Stomach smooth muscle (tissue), 2 donors: ENCODE data around the gene LMNTD2.

Source experiments
- H3K27ac ChIP-seq: one replicate; pipeline ENCODE4 v1.7.0; 2013; ENCODE audit warnings: mild to moderate bottlenecking, low read length, inconsistent platforms
- H3K27me3 ChIP-seq, 2 donors: one replicate each; pipeline ENCODE4 v1.7.0; 2013; ENCODE audit warnings: low read length in 2 of 2; ENCODE audit not compliant: insufficient read depth in 2 of 2, control insufficient read depth in 1 of 2
- H3K36me3 ChIP-seq, 2 donors: one replicate each; pipeline ENCODE4 v1.7.0; 2013; ENCODE audit warnings: low read length in 2 of 2; ENCODE audit not compliant: control insufficient read depth in 2 of 2, insufficient read depth in 2 of 2
- H3K4me1 ChIP-seq: one replicate; pipeline ENCODE4 v1.7.0; 2013; ENCODE audit warnings: low read length; ENCODE audit not compliant: control insufficient read depth, insufficient read depth
- H3K4me3 ChIP-seq, 2 donors: one replicate each; pipeline ENCODE4 v1.7.0; 2013; ENCODE audit warnings: low read length in 2 of 2
- H3K9ac ChIP-seq, 2 donors: one replicate each; pipeline ENCODE4 v1.7.0; 2013; ENCODE audit warnings: low read length in 2 of 2, mild to moderate bottlenecking in 1 of 2
- H3K9me3 ChIP-seq, 2 donors: one replicate each; pipeline ENCODE4 v1.7.0; 2013; ENCODE audit warnings: low read length in 2 of 2; ENCODE audit not compliant: control insufficient read depth in 2 of 2
- donor health status: healthy.
- donor health status: Pancreatic carcinoma.

Gene LMNTD2

DNA sequence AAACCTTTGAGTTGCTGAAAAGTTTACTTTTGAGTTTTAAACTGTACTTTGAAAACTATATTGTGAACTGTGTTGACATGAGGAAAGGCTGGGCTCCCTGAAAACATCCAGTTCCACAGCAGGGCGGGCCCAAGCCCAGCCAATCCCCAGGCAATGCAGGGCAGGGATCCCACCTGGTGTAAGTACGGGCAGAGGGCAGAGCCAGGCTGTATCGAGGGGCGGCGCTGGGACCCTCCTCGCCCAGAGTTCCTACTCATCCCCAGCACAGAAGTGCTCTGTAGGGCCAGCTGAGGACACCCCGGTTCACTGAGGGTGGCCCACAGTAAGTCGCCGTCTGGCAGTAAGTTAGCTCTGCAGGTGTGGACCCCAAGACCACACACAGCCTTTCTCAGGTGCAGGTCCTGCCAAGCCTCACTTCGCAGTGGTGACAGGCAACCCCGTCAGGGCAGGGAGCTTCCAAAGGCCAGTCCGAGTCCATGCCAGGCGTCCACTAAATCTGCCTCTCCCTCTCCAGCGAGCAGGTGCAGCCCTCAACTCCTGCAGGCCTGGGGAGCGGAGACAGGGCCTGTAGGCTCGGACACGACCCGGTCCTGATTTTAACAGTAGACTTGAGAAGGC is 6.6 kb upstream of the LMNTD2 start:
- H3K27ac ChIP-seq = no peak overlapping the region
- no peaks in the 10 kb centered on the region for H3K36me3 ChIP-seq
- H3K9ac ChIP-seq = no peak overlapping the region
- H3K27me3 ChIP-seq = no peaks in the 10 kb centered on the region
- H3K9me3 ChIP-seq = no peaks in the 10 kb centered on the region
- peaks cover 20% of the 10 kb centered on the region for H3K4me1 ChIP-seq
- peak overlapping the region in 1 of 2 donors; percentile 73 for H3K4me3 ChIP-seq

DNA sequence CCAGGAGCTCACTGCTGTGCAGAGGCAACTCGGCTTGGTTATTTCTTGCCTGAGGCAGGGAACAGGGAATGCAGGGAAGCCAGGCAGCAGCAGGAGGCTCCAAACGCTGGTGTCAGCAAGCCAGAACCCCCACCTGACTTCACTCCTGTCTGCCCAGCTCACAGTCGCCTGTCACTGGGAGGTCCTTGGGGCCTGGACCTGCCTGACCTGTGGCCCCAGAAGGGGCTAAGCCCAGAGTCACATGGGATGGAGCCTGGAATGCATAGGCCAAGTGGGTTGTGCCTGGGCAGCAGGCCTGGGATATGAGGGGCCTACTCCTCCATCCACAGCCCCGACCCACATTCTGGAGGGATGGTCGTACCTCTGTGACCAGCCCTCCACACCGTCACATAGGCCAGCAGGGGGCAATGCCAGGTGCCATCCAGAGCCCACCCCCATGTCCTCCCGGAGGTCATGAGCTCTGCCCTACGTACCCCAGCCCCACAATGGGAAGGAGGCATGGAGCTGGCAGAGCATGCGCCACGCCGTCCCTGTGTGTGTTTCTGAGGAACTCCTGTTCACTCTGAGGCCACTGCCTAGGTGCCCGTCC is 5.5 kb upstream of the LMNTD2 start:
- Histone ChIP-seq H3K27ac (no peak overlapping the region), H3K4me1 (peaks cover 25% of the 10 kb centered on the region), H3K9me3 (no peaks in the 10 kb centered on the region), H3K4me3 (no peak overlapping the region), H3K36me3 (no peaks in the 10 kb centered on the region), H3K9ac (no peak overlapping the region), H3K27me3 (no peaks in the 10 kb centered on the region)

DNA sequence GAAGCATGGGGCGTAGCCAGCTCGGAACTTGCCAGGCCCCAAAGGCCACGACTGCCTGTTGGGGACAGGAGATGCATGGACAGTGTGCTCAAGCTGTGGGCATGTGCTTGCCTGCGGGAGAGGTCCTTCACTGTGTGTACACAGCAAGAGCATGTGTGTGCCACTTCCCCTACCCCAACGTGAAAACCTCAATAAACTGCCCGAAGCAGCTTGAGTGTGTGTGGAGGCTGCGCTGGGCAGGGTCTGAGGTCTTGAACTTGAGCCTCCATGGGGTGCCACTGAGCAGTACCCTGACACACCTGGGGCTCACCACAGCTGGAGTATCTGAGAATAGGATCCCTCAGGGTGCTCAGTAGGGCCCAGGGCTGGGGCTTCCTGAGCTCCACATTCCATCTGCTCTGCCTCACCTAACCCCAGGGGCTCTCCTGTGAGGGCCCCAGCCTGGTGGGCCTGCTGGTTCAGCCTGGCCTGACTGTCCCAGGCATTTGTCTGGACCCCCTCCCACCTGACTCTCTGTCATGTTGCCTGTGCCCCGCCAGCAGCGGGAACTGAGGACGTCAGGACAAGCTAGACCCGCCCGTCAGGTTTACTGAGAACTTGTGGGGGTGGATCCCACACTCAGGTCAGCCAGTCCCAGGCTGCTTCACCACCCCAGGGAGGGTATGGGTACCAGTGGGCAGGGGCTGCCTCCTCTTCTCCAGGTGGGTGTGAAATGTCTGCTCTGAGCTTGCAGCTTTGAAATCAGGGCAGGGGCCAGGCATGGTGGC is 3.5 kb upstream of the LMNTD2 start:
- Histone ChIP-seq H3K27ac (no peak overlapping the region), H3K4me3 (no peak overlapping the region), H3K4me1 (peaks cover 27% of the 10 kb centered on the region), H3K36me3 (no peaks in the 10 kb centered on the region), H3K9me3 (no peaks in the 10 kb centered on the region), H3K9ac (no peak overlapping the region), H3K27me3 (peaks cover 0 to 4% of the 10 kb centered on the region in 2 donors)

DNA sequence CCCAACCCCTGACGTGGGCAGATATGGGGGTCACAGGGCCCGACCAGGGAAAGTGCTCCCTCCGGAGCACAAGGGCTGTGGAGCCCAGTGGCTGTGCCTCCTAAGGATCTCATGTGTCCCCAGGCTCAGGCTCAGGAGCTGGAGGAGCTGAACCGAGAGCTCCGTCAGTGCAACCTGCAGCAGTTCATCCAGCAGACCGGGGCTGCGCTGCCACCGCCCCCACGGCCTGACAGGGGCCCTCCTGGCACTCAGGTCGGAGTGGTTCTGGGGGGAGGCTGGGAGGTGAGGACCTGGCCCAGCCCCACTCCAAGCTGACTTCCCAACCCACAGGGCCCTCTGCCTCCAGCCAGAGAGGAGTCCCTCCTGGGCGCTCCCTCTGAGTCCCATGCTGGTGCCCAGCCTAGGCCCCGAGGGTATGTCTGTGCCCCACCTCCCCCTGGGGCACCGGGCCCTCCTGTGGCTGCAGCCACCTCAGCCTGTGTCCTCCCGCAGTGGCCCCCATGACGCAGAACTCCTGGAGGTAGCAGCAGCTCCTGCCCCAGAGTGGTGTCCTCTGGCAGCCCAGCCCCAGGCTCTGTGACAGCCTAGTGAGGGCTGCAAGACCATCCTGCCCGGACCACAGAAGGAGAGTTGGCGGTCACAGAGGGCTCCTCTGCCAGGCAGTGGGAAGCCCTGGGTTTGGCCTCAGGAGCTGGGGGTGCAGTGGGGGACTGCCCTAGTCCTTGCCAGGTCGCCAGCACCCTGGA is 2.7 kb upstream of the LMNTD2 start:
- Histone ChIP-seq H3K27ac (no peak overlapping the region), H3K36me3 (no peaks in the 10 kb centered on the region), H3K9me3 (no peaks in the 10 kb centered on the region), H3K27me3 (peaks cover 0 to 5% of the 10 kb centered on the region in 2 donors), H3K4me3 (no peak overlapping the region), H3K9ac (no peak overlapping the region), H3K4me1 (peaks cover 25% of the 10 kb centered on the region)

DNA sequence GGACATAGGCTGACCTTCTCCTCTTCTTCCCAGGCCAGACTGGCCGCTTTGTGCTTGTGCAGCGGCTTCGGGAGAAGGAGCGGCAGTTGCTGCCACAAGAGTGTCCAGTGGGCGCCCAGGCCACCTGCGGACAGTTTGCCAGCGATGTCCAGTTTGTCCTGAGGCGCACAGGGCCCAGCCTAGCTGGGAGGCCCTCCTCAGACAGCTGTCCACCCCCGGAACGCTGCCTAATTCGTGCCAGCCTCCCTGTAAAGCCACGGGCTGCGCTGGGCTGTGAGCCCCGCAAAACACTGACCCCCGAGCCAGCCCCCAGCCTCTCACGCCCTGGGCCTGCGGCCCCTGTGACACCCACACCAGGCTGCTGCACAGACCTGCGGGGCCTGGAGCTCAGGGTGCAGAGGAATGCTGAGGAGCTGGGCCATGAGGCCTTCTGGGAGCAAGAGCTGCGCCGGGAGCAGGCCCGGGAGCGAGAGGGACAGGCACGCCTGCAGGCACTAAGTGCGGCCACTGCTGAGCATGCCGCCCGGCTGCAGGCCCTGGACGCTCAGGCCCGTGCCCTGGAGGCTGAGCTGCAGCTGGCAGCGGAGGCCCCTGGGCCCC is 1.6 kb upstream of the LMNTD2 start:
- Histone ChIP-seq H3K9me3 (no peaks in the 10 kb centered on the region), H3K9ac (no peak overlapping the region), H3K27ac (no peak overlapping the region), H3K4me3 (no peak overlapping the region), H3K36me3 (no peaks in the 10 kb centered on the region), H3K27me3 (peaks cover 4 to 16% of the 10 kb centered on the region in 2 donors), H3K4me1 (peaks cover 14% of the 10 kb centered on the region)

DNA sequence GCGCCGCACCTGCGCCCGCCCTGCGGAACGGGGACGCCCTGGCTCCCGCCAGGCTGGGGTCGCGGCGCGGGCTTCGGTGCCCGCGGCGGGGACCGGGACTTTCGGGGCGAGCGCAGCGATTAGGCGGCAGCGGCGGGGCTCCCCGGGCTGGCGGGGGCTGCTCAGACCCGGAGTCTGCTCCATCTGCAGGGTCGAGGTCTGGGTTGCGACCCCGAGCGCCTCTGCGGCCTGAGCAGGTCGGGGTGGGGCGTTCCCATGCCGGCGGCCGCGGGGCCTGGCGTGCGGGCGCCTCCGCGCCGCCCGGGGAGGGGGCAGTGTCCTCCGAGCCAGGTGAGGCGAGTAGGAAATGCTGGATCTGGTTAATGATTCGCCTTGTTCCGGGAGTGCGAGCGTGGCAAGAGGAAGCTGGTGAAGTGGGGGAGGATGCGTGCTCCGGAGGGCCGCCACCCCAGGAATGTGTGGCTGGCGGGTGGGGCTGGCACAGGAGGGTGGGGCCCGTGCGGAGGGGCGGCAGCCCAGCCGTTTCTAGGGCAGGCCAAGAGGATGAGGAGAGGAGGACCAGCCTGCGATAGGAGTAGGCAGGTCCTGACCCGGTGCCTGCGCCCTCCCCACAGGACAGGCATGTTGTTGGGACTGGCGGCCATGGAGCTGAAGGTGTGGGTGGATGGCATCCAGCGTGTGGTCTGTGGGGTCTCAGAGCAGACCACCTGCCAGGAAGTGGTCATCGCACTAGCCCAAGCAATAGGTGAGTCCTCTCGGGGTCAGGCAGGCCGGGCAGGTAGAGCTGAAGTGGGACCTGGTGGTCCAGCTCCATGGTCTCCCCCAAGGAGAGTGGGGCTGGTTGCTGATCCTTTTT is 838 bp upstream of the LMNTD2 start:
- no peak overlapping the region for H3K27ac ChIP-seq
- peak overlapping the region; percentile 21 to 22 for H3K9ac ChIP-seq
- no peaks in the 10 kb centered on the region for H3K36me3 ChIP-seq
- no peaks in the 10 kb centered on the region for H3K9me3 ChIP-seq
- H3K27me3 ChIP-seq = peaks cover 8 to 23% of the 10 kb centered on the region in 2 donors
- peak overlapping the region; percentile 49 to 74 for H3K4me3 ChIP-seq
- H3K4me1 ChIP-seq = peaks cover 13% of the 10 kb centered on the region

DNA sequence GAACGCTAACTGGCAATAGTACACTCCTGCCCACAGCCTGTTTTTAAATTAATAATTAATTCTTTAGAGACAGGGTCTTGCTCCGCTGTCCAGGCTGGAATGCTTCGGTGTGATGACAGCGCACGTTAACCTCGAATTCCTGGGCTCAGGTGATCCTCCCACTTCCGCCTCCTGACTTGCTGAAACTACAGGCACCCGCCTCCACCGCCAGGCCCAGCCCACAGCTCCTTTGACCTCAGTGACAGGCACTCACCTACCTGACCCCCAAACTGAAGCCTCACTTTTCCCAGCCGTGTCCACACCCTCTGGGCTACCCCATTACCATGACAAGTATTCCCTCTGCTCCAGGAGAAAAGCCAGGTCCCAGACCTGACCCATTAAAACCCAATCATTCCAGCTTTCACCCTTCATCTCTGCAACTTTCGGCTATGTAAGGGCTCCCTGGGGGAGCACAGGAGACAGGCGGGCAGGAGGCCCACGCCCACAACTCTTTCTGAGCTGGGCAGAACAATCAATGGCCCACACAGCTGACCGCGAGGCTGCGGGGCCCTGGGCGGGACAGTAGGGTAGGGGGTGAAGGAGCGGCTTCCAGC is 730 bp downstream of the LMNTD2 start:
- peaks cover 13 to 36% of the 10 kb centered on the region in 2 donors for H3K27me3 ChIP-seq
- no peak overlapping the region for H3K27ac ChIP-seq
- no peak overlapping the region for H3K9ac ChIP-seq
- H3K4me3 ChIP-seq = peak overlapping the region in 1 of 2 donors; percentile 74
- no peaks in the 10 kb centered on the region for H3K36me3 ChIP-seq
- H3K4me1 ChIP-seq = peaks cover 19% of the 10 kb centered on the region
- H3K9me3 ChIP-seq = no peaks in the 10 kb centered on the region

DNA sequence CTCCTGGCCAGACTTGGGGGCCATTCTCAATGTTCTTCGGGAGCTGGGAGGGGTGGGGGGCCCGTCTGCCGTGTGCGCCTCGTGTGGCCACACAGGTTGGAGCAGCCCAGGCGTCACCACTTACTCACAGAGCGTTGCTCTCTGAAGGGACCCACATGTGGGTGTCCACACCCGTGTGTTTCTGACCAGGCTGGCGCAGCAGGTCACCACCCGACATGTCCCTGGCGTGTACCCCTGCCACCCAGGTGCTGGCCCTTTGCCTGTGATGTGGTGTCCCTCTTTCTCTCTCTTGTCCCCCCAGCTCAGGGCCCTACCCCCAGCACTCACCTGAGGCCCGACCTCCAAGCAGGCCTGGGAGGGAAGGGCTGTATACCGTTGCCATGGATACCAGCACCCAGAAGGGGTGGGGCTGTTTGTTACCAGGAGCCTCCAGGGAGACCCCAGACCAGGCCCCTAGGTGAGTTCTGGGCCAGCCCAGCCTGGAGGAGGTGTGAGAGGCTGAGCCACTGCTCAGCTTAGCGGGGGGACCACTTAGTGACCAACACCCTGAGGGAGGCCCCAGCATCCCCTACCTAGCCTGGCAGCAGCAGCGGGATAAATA is 1.4 kb downstream of the LMNTD2 start:
- H3K9me3 ChIP-seq = no peaks in the 10 kb centered on the region
- no peak overlapping the region for H3K4me3 ChIP-seq
- H3K27ac ChIP-seq = no peak overlapping the region
- H3K9ac ChIP-seq = no peak overlapping the region
- no peaks in the 10 kb centered on the region for H3K36me3 ChIP-seq
- peaks cover 19 to 43% of the 10 kb centered on the region in 2 donors for H3K27me3 ChIP-seq
- H3K4me1 ChIP-seq = peaks cover 24% of the 10 kb centered on the region

DNA sequence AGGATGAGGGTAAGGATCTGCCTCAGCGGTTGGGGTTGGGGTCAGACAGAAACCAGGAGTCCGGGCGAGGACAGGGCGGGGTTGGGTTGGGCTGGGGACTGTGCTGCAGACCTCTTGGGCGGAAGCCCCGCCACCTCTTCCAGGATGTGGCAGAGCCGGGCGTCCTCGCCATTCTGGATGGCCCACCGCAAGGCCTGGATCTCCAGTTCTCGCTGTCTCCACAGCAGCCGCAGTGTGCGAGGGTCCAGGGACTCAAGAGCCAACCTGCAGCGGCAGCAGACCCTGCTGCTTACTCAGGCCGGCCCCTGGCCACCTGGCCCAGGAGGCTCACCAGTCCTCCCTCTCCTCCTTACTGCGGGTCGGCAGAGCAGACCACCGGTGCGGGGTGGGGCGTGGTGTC is 2.0 kb downstream of the LMNTD2 start:
- H3K27me3 ChIP-seq = peaks cover 25 to 49% of the 10 kb centered on the region in 2 donors
- H3K4me3 ChIP-seq = no peak overlapping the region
- no peaks in the 10 kb centered on the region for H3K36me3 ChIP-seq
- no peak overlapping the region for H3K27ac ChIP-seq
- peaks cover 24% of the 10 kb centered on the region for H3K4me1 ChIP-seq
- H3K9me3 ChIP-seq = no peaks in the 10 kb centered on the region
- no peak overlapping the region for H3K9ac ChIP-seq
